PC-9 (cell line): ENCODE measurements around the gene HEXA. TPM values are rescaled to one million over a fixed set of nuclear protein-coding genes. Genes with fewer than 3 reads are reported as not detected.

Experiments used
- BruUV-seq: library from RNA; stranded (reverse); fragments of 400-500 nt; replicated peaks from 2 replicates; lab custom pipeline; 2021; lab: Mats Ljungman, UMichigan
- CTCF ChIA-PET: fragments of 300-600 bp; sonication (Branson Sonifier 250); formaldehyde crosslinking; loops from one replicate; lab custom pipeline; 2022; ENCODE audit warnings: antibody characterized with exemption; lab: Charles Lee
- POLR2A ChIA-PET: fragments of 300-600 bp; sonication (Branson Sonifier 250); formaldehyde crosslinking; loops from one replicate; lab custom pipeline; 2022; ENCODE audit warnings: antibody characterized with exemption; ENCODE audit not compliant: unreplicated experiment; lab: Charles Lee
- DNase-seq, 2 experiments: peaks; one replicate each; pipeline versions ENCODE4 v3.0.0 to v3.0.0-alpha.2; 2015 to 2022; ENCODE audit warnings: mixed read lengths in 1 of 2
- H2AFZ ChIP-seq: fragments of 200-600 bp; sonication (generic); 2 replicates; pipeline ENCODE4 v1.8.1; 2017; ENCODE audit warnings: antibody characterized with exemption
- H3F3A ChIP-seq: fragments of 200-600 bp; sonication (generic); 2 replicates; pipeline ENCODE4 v1.8.1; 2017; ENCODE audit warnings: antibody characterized with exemption, mild to moderate bottlenecking, low read depth; ENCODE audit not compliant: insufficient read depth
- H3K27ac ChIP-seq: fragments of 200-600 bp; sonication (generic); 2 replicates; pipeline ENCODE4 v1.6.1; 2016; ENCODE audit warnings: mixed run types
- H3K27me3 ChIP-seq: fragments of 200-600 bp; sonication (generic); 2 replicates; pipeline ENCODE4 v1.6.1; 2016; ENCODE audit warnings: low read depth, mixed run types; ENCODE audit not compliant: insufficient read depth
- H3K36me3 ChIP-seq: fragments of 200-600 bp; sonication (generic); 2 replicates; pipeline ENCODE4 v1.6.1; 2016; ENCODE audit warnings: low read depth, mixed run types
- H3K4me1 ChIP-seq: fragments of 200-600 bp; sonication (generic); replicated peaks from 2 replicates; pipeline ENCODE4 v1.6.1; 2016; ENCODE audit warnings: mixed run types; ENCODE audit not compliant: insufficient read depth
- H3K4me2 ChIP-seq: fragments of 200-600 bp; sonication (generic); 2 replicates; pipeline ENCODE4 v1.6.1; 2017; ENCODE audit warnings: mixed run types
- H3K4me3 ChIP-seq: fragments of 200-600 bp; sonication (generic); 2 replicates; pipeline ENCODE4 v1.6.1; 2016; ENCODE audit warnings: mixed run types
- H3K79me2 ChIP-seq: fragments of 200-600 bp; sonication (generic); 2 replicates; pipeline ENCODE4 v1.6.1; 2017; ENCODE audit warnings: low read depth, mixed run types
- H3K9me2 ChIP-seq: fragments of 200-600 bp; sonication (generic); 2 replicates; pipeline ENCODE4 v1.8.1; 2017; ENCODE audit warnings: mild to moderate bottlenecking; ENCODE audit not compliant: insufficient read depth
- H3K9me3 ChIP-seq: fragments of 200-600 bp; sonication (generic); 2 replicates; pipeline ENCODE4 v1.8.1; 2016; ENCODE audit warnings: low read depth; ENCODE audit not compliant: insufficient read depth
- H4K20me1 ChIP-seq: fragments of 200-600 bp; sonication (generic); 2 replicates; pipeline ENCODE4 v1.8.1; 2017; ENCODE audit not compliant: insufficient read depth
- EZH2 ChIP-seq: fragments of 200-600 bp; sonication (generic); IDR thresholded peaks from 2 replicates; pipeline ENCODE4 v1.8.0; 2017; ENCODE audit warnings: antibody characterized with exemption, low read depth
- intact Hi-C: fragments of 100-400 bp; cut with micrococcal nuclease; formaldehyde crosslinking; loops from one replicate; pipeline ENCODE4 v1.10.0; 2022; ENCODE audit not compliant: unreplicated experiment
- total RNA-seq: library from RNA; stranded (reverse); gene quantifications from 2 replicates; pipeline ENCODE4 v1.2.3, GENCODE V29; 2021
- TF ChIP-seq, protein P1 (sequence below): fragments of 200-600 bp; sonication (generic); conservative IDR thresholded peaks from 2 replicates; pipeline ENCODE4 v1.6.1; 2017; ENCODE audit warnings: mixed run types, antibody characterized with exemption, mild to moderate bottlenecking, moderate library complexity

HEXA gene
- total RNA-seq, 1 experiment from 2014 or later: 129 TPM

DNA sequence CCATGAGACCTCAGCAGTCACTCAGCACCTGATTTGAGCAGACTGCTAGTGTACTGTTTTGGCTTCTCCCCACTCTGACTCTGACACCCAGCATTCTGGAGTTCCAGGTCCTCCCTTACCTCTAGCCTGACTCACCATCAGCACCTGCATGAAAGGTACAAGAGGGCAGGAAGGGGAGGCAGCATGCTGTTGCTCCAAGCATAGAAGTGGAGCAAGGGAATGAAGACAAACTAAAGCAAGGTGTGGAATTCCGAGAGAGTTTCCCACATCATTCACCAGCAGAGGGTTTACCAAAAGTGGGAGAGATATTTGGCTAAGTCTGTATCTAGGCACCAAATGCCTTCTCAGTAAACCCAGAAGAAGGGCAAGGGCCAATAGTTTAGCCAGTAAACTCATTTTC is 21.3 kb downstream of the HEXA start:
- peaks cover 9% of the 10 kb centered on the region for H4K20me1 ChIP-seq
- no peaks in the 10 kb centered on the region for H3K27me3 ChIP-seq
- no peak for DNase-seq
- peaks cover 12% of the 10 kb centered on the region for H3K36me3 ChIP-seq
- ChIA-PET CTCF (no interaction called here), POLR2A (no interaction called here)
- no peaks in the 10 kb centered on the region; the same call in 1 of the 2 replicates for H3K79me2 ChIP-seq
- H3K9me2 ChIP-seq: no peaks in the 10 kb centered on the region; the same call in 1 of the 2 replicates
- intact Hi-C loops: no loop called here
- H3K27ac ChIP-seq: no peak overlapping the region
- peaks cover 19% of the 10 kb centered on the region for H3K4me1 ChIP-seq
- no TSS peak for BruUV-seq
- H3F3A ChIP-seq: peaks cover 14% of the 10 kb centered on the region
- H3K4me2 ChIP-seq: no peak overlapping the region
- no peaks in the 10 kb centered on the region for H3K9me3 ChIP-seq
- no peak for TF ChIP-seq EZH2
- TF ChIP-seq, protein P1, sequence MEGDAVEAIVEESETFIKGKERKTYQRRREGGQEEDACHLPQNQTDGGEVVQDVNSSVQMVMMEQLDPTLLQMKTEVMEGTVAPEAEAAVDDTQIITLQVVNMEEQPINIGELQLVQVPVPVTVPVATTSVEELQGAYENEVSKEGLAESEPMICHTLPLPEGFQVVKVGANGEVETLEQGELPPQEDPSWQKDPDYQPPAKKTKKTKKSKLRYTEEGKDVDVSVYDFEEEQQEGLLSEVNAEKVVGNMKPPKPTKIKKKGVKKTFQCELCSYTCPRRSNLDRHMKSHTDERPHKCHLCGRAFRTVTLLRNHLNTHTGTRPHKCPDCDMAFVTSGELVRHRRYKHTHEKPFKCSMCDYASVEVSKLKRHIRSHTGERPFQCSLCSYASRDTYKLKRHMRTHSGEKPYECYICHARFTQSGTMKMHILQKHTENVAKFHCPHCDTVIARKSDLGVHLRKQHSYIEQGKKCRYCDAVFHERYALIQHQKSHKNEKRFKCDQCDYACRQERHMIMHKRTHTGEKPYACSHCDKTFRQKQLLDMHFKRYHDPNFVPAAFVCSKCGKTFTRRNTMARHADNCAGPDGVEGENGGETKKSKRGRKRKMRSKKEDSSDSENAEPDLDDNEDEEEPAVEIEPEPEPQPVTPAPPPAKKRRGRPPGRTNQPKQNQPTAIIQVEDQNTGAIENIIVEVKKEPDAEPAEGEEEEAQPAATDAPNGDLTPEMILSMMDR: no peak
- H3K4me3 ChIP-seq: no peak overlapping the region
- no peak overlapping the region for H2AFZ ChIP-seq

DNA sequence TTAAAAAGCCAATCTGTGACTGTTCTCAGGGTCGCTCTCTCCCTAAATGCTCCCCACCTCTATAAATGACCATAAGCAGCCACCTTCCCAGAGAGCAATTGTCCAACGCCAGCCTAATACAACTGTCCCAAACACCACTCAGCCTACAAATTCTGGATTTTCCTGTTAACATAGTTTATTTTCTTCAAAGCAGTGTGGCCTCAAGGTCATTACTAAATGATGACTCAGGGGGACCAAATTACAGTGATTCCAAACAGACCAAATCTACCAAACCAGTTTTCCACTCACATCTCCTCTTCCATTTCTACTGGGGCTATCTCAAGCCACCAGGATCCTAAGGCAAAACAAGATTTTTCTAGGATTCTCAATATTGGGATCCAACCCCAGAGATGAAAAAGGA is 22.5 kb downstream of the HEXA start:
- Histone ChIP-seq H3K79me2 (no peaks in the 10 kb centered on the region; the same call in 1 of the 2 replicates), H3K4me2 (peak overlapping the region; percentile 47), H3K9me2 (no peaks in the 10 kb centered on the region; the same call in 1 of the 2 replicates), H3K4me1 (peaks cover 15% of the 10 kb centered on the region), H4K20me1 (peaks cover 9% of the 10 kb centered on the region), H3K36me3 (peaks cover 19% of the 10 kb centered on the region), H3K27me3 (no peaks in the 10 kb centered on the region), H3F3A (peaks cover 14% of the 10 kb centered on the region), H3K27ac (peak overlapping the region; percentile 42), H3K4me3 (no peak overlapping the region), H3K9me3 (no peaks in the 10 kb centered on the region), H2AFZ (no peak overlapping the region)
- TF ChIP-seq EZH2: no peak
- TF ChIP-seq, protein P1: no peak
- intact Hi-C loops: no loop called here
- POLR2A ChIA-PET: no interaction called here
- CTCF ChIA-PET: no interaction called here
- BruUV-seq: no TSS peak
- DNase-seq: peak in 1 of 2 experiments; percentile 74

DNA sequence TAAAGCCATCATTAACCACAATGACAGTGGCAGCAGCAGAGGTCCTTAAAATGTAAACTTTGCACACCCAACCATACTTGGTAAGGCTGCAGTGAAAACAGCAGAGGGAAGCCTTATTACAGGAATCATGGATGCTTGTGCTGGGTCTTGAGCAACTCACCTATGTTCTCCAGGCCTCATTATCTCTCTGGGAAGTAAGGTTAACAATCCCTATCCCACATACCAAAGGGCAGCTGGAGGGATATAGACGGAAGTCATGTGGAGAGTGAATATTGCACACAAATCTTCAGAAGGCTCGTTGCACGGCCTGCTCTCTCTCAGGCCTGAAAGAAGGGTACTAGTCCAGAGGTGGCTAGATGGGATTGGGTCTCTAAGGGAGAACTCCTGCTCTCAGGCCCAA is 30.0 kb downstream of the HEXA start:
- Histone ChIP-seq H3K4me2 (no peak overlapping the region), H4K20me1 (no peaks in the 10 kb centered on the region), H2AFZ (no peak overlapping the region), H3K27ac (no peak overlapping the region), H3K4me3 (no peak overlapping the region), H3K27me3 (no peaks in the 10 kb centered on the region), H3F3A (no peaks in the 10 kb centered on the region), H3K79me2 (no peaks in the 10 kb centered on the region), H3K4me1 (no peaks in the 10 kb centered on the region), H3K36me3 (peaks cover 11% of the 10 kb centered on the region; the same call in 1 of the 2 replicates), H3K9me3 (no peaks in the 10 kb centered on the region), H3K9me2 (no peaks in the 10 kb centered on the region)
- TF ChIP-seq, protein P1: no peak
- TF ChIP-seq EZH2: no peak
- CTCF ChIA-PET: no interaction called here
- DNase-seq: no peak
- intact Hi-C loops: no loop called here
- BruUV-seq: no TSS peak
- POLR2A ChIA-PET: no interaction called here
